Activated naive CD4-positive, alpha-beta T cell treated with anti-CD3 and anti-CD28 coated beads, Interleukin-2, amount 50 U/mL, for 24 hours (primary cell): ENCODE results near the gene TNFSF9.
A peak's percentile ranks its signal among the peaks of the same experiment; 100 is the strongest.

Experiments used
- H3K27ac Mint-ChIP-seq: one replicate; pipeline ENCODE4 v1.8.0; 2021; ENCODE audit warnings: mild to moderate bottlenecking, mixed read lengths
- H3K27me3 Mint-ChIP-seq: one replicate; pipeline ENCODE4 v1.8.0; 2021; ENCODE audit warnings: mixed read lengths
- H3K36me3 Mint-ChIP-seq: one replicate; pipeline ENCODE4 v1.8.0; 2021; ENCODE audit warnings: mixed read lengths
- H3K4me1 Mint-ChIP-seq: one replicate; pipeline ENCODE4 v1.8.0; 2021; ENCODE audit warnings: mixed read lengths
- H3K4me3 Mint-ChIP-seq: one replicate; pipeline ENCODE4 v1.8.0; 2021; ENCODE audit warnings: mild to moderate bottlenecking, mixed read lengths
- H3K9me3 Mint-ChIP-seq: one replicate; pipeline ENCODE4 v1.8.0; 2021; ENCODE audit warnings: mixed read lengths

Gene TNFSF9, protein sequence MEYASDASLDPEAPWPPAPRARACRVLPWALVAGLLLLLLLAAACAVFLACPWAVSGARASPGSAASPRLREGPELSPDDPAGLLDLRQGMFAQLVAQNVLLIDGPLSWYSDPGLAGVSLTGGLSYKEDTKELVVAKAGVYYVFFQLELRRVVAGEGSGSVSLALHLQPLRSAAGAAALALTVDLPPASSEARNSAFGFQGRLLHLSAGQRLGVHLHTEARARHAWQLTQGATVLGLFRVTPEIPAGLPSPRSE

GRCh38 chr19:6530386-6531162, at the start of gene TNFSF9:
Gene TNFSF9 (plus strand): TSS chr19:6531026. CDS start chr19:6531037, 11 bp downstream.
- Mint-ChIP-seq H3K9me3 (no peaks in the 10 kb centered on the region), H3K4me1 (peaks cover 33% of the 10 kb centered on the region), H3K27me3 (peaks cover 22% of the 10 kb centered on the region), H3K36me3 (no peaks in the 10 kb centered on the region), H3K4me3 (peak within 1 kb of the TSS; percentile 93), H3K27ac (peak within 1 kb of the TSS; percentile 79)

DNA sequence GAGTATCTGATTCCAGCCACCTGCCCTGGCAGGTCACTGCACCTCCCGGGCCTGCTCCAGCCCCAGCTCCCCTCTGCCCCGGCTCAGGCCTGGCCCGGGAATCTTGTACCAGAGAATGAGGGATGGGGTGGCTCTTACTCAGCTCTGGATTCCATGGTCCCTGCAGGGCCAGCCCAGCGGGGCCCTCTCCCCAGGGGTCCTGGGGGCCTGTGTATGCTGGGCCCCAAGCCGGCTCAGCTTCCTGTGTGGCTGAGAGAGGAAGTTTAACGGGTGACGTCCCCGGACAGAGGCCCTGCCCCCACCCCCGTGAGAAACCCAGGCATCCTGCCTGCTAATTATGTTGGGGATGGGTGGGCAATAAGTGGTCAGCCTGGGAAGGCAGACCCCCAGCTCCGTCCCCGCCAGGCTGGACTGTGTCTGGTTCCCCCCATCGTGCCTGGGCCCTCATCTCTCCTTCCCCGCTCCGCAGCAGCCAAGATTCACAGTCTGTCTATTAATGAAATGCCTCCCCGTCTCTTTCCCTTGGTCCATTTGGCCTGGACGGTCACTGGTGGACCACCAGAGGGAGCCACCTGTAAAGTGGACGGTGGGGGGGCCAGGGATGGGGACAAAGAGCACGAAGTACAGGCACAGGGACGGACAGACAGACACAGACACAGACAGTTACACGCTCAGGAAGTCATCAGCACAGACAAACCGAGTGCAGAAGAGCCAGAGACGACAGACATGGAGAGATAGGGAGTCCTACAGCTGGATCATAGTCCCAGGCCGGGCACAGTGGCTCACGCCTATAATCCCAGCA, 49.1 kb upstream of the TNFSF9 start, which contains the start of gene DENND1C:
Gene DENND1C, minus strand, starts transcription at position 247 of the 802 bp plus-strand sequence. Its CDS starts 92 bp downstream, at position 155.
- H3K9me3 Mint-ChIP-seq = no peaks in the 10 kb centered on the region
- H3K27ac Mint-ChIP-seq = peak within 1 kb of the TSS; percentile 92
- peak within 1 kb of the TSS; percentile 96 for H3K4me3 Mint-ChIP-seq
- no peaks in the 10 kb centered on the region for H3K36me3 Mint-ChIP-seq
- no peaks in the 10 kb centered on the region for H3K27me3 Mint-ChIP-seq
- peaks cover 41% of the 10 kb centered on the region for H3K4me1 Mint-ChIP-seq

GRCh38 chr19:6482343-6482686, 48.5 kb upstream of the TNFSF9 start:
- Mint-ChIP-seq H3K9me3 (no peaks in the 10 kb centered on the region), H3K27me3 (no peaks in the 10 kb centered on the region), H3K27ac (peak overlapping the region; percentile 92), H3K36me3 (no peaks in the 10 kb centered on the region), H3K4me3 (peak overlapping the region; percentile 96), H3K4me1 (peaks cover 41% of the 10 kb centered on the region)

DNA sequence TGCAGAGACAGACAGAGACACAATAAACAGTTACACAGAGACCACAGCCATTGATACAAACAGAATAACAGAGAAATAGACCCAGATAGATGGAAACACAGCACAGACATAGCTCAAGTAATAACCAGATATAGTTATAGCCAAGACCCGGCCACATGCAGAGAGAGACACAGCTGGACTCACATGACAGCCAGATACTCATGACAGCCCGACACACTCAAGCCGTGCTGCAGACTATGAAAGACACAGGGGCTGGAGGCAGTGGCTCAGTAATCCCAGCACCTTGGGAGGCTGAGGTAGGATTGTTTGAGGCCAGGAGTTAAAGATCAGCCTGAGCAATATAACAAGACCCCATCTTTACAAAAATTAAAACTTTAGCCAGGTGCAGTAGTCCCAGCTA, 47.6 kb upstream of the TNFSF9 start:
- Mint-ChIP-seq H3K4me1 (peaks cover 41% of the 10 kb centered on the region), H3K9me3 (no peaks in the 10 kb centered on the region), H3K36me3 (no peaks in the 10 kb centered on the region), H3K27ac (peak overlapping the region; percentile 6), H3K4me3 (no peak overlapping the region), H3K27me3 (no peaks in the 10 kb centered on the region)

DNA sequence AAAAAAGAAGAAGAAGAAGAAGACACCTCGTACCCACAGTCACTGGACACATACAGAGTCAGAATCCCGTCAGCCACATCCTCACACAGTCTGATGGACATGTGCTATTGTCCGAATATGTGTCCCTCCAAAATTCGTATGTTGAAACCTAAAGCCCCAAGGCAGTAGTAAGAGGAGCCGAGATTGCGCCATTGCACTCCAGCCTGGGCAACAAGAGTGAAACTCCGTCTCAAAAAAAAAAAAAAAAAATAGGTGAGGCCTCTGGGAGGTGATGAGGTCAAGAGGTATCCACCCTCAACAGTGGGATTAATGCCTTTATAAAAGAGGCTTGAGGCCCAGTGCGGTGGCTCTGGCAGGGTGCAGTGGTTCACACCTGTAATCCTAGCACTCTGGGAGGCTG, 46.6 kb upstream of the TNFSF9 start:
- Mint-ChIP-seq H3K4me3 (no peak overlapping the region), H3K27ac (no peak overlapping the region), H3K9me3 (no peaks in the 10 kb centered on the region)

GRCh38 chr19:6484831-6485230, 46.0 kb upstream of the TNFSF9 start:
- Mint-ChIP-seq H3K4me3 (no peak overlapping the region), H3K27ac (no peak overlapping the region), H3K4me1 (peaks cover 41% of the 10 kb centered on the region), H3K9me3 (no peaks in the 10 kb centered on the region), H3K27me3 (no peaks in the 10 kb centered on the region), H3K36me3 (no peaks in the 10 kb centered on the region)

More for the DNA sequence above, 46.6 kb upstream of the TNFSF9 start:
- H3K27me3 Mint-ChIP-seq = no peaks in the 10 kb centered on the region
- peaks cover 41% of the 10 kb centered on the region for H3K4me1 Mint-ChIP-seq
- H3K36me3 Mint-ChIP-seq = no peaks in the 10 kb centered on the region

- Mint-ChIP-seq H3K27ac (no peak overlapping the region), H3K4me3 (peak overlapping the region; percentile 57), H3K27me3 (no peaks in the 10 kb centered on the region), H3K36me3 (peaks cover 3% of the 10 kb centered on the region), H3K9me3 (no peaks in the 10 kb centered on the region), H3K4me1 (peaks cover 7% of the 10 kb centered on the region)
Measured at GRCh38 chr19:6489278-6490061, 41.4 kb upstream of the TNFSF9 start.

DNA sequence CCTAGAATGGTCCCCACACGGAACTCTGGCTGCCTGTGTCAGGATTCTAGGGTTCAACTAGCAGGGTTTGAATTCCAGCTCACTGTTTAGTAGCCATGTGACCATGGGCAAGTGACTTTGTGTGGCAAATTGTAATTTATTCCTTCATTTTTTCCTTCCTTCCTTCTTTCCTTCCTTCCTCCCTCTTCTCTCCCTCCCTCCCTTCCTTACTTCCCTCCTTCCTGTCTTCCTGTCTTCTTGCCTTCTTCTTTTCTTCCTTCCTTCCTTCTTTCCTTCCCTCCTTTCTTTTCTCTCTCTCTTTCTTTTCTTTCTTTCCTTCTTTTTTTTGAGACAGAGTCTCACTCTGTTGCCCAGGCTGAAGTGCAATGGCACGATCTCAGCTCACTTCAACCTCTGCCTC, 40.7 kb upstream of the TNFSF9 start:
- H3K27ac Mint-ChIP-seq = no peak overlapping the region
- peaks cover 7% of the 10 kb centered on the region for H3K4me1 Mint-ChIP-seq
- no peaks in the 10 kb centered on the region for H3K9me3 Mint-ChIP-seq
- H3K4me3 Mint-ChIP-seq = peak overlapping the region; percentile 66
- H3K27me3 Mint-ChIP-seq = no peaks in the 10 kb centered on the region
- H3K36me3 Mint-ChIP-seq = peaks cover 3% of the 10 kb centered on the region

DNA sequence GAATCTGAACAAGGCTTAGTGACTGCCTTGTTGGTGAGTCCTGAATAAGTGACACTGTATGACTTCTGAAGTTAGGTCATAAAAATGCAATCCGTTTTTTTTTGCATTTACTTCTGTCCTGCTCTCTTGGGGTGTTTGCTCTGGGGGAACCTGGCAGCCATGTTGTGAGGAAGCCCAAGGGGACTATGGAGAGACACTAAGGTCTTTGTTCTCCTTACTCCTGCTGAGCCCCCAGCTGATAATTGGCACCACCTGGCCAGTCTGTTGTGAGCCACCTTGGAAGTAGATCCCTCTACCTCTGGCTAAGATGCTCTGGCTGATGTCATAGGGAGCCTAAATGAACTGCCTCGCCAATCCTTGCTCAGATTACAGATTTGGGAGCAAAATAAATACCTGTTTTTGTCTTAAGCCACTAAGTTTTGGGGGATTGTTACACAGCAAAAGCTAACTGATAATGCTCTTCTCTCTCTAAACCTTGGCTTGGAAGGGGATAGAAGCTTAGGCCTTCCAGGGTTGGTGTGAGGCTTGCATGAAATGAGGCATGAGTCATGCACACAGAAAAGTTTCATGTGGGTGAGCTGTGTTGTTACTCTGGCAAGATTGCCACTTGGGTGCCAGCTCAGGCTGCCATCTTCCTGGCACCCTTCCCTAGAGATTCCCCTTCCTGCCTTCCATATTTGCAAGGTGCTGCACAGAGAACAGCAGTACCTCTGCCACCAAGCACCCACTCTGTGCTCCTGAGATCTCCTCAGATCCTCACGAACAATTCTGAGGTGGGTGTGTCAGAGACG, 38.8 kb upstream of the TNFSF9 start:
- peaks cover 3% of the 10 kb centered on the region for H3K36me3 Mint-ChIP-seq
- no peaks in the 10 kb centered on the region for H3K9me3 Mint-ChIP-seq
- H3K4me3 Mint-ChIP-seq = no peak overlapping the region
- H3K27me3 Mint-ChIP-seq = no peaks in the 10 kb centered on the region
- no peak overlapping the region for H3K27ac Mint-ChIP-seq
- peaks cover 7% of the 10 kb centered on the region for H3K4me1 Mint-ChIP-seq

GRCh38 chr19:6494438-6495036, 36.3 kb upstream of the TNFSF9 start:
- no peak overlapping the region for H3K27ac Mint-ChIP-seq
- no peaks in the 10 kb centered on the region for H3K27me3 Mint-ChIP-seq
- H3K4me1 Mint-ChIP-seq = peaks cover 7% of the 10 kb centered on the region
- peaks cover 3% of the 10 kb centered on the region for H3K36me3 Mint-ChIP-seq
- H3K4me3 Mint-ChIP-seq = no peak overlapping the region
- H3K9me3 Mint-ChIP-seq = no peaks in the 10 kb centered on the region

DNA sequence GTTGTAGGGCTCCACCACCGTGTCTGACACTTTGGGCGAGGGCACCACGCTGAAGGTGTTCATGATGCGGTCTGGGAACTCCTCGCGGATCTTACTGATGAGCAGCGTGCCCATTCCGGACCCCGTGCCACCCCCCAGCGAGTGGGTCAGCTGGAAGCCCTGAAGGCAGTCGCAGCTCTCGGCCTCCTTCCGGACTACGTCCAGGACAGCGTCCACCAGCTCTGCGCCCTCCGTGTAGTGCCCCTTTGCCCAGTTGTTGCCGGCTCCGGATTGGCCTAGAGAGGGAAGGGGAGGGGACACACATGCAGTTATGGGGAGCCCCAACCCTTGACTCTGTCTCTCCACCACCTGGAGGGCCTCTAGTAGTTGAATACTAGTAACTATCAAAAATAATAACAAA, 34.9 kb upstream of the TNFSF9 start:
- H3K9me3 Mint-ChIP-seq = no peaks in the 10 kb centered on the region
- H3K36me3 Mint-ChIP-seq = peaks cover 3% of the 10 kb centered on the region
- no peak overlapping the region for H3K4me3 Mint-ChIP-seq
- H3K27me3 Mint-ChIP-seq = no peaks in the 10 kb centered on the region
- no peak overlapping the region for H3K27ac Mint-ChIP-seq
- peaks cover 5% of the 10 kb centered on the region for H3K4me1 Mint-ChIP-seq

- Mint-ChIP-seq H3K4me3 (no peak overlapping the region), H3K27ac (no peak overlapping the region), H3K27me3 (peaks cover 2% of the 10 kb centered on the region), H3K36me3 (no peaks in the 10 kb centered on the region), H3K4me1 (peaks cover 15% of the 10 kb centered on the region), H3K9me3 (no peaks in the 10 kb centered on the region)
Measured at GRCh38 chr19:6498294-6499036, 32.4 kb upstream of the TNFSF9 start.

DNA sequence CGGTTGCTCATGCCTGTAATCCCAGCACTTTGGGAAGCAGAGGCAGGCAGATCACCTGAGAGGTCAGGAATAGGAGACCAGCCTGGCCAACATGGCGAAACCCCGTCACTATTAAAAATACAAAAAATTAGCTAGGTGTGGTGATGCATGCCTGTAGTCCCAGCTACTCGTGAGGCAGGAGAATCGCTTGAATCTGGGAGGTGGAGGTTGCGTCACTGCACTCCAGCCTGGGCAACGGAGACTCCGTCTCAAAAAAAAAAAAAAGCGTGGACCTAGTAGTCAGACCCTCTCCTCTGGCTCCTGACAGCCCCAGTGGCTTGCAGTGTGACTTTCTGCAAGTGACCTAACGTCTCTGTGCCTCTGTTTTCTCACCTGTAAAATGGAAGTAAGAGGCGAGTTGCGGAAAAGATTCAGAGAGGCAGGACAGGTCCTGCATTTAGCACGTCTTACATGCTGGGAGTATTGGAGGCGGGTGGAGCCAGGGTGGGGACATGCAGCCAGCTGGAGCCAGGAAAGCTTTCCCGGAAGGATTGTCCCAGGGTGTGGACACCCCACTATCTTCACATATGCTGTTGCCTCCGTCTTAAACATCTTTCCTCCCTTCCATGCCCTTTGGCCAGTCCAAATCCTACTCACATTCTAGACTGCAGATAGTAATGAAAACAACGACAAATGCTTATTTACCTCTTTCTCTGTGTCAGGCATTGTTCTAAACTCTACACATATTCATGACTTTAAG, 31.6 kb upstream of the TNFSF9 start:
- H3K27me3 Mint-ChIP-seq = peaks cover 2% of the 10 kb centered on the region
- H3K4me1 Mint-ChIP-seq = peaks cover 19% of the 10 kb centered on the region
- no peak overlapping the region for H3K4me3 Mint-ChIP-seq
- no peak overlapping the region for H3K27ac Mint-ChIP-seq
- no peaks in the 10 kb centered on the region for H3K36me3 Mint-ChIP-seq
- H3K9me3 Mint-ChIP-seq = no peaks in the 10 kb centered on the region
